Omental fat pad (tissue), 4 donors: ENCODE results near the gene LDLRAD3. TPM values are rescaled to one million over a fixed set of nuclear protein-coding genes. Genes with fewer than 3 reads are reported as not detected.

ENCODE experiments used
- ATAC-seq: fragments of 150-250 bp; one replicate; pipeline ENCODE4 v1.9.1; 2016; ENCODE audit warnings: mild to moderate bottlenecking, moderate library complexity; ENCODE audit not compliant: low FRiP score
- DNase-seq: peaks from one replicate; pipeline ENCODE4 v3.0.0-alpha.2; 2019; ENCODE audit warnings: low spot score
- CTCF ChIP-seq, 3 donors: fragments of 450-650 bp; IDR thresholded peaks; one replicate each; pipeline ENCODE4 v1.5.1; 2016 to 2017; ENCODE audit warnings: antibody characterized with exemption in 3 of 3, mild to moderate bottlenecking in 3 of 3, moderate library complexity in 2 of 3
- total RNA-seq, 4 donors: library from RNA; depleted of rRNA; stranded (reverse); fragments of >200 nt; gene quantifications; one replicate each; pipeline ENCODE4 v1.1.0, GENCODE V29; 2016

The LDLRAD3 gene
- total RNA-seq, 4 donors from 2014 or later: 15.6 to 70.2 (median 25.7) TPM

- no peak for DNase-seq
- no peak for TF ChIP-seq CTCF (IDR thresholded peaks at IDR 0.05)
Measured at GRCh38 chr11:36240801-36241200, 296.9 kb downstream of the LDLRAD3 start.

GRCh38 chr11:36241497-36241896, 297.6 kb downstream of the LDLRAD3 start:
- DNase-seq (no peak), ATAC-seq (no peak)
- TF ChIP-seq CTCF (IDR thresholded peaks at IDR 0.05): no peak

More at GRCh38 chr11:36240801-36241200, 296.9 kb downstream of the LDLRAD3 start:
- ATAC-seq: no peak

GRCh38 chr11:36243641-36244040, 299.8 kb downstream of the LDLRAD3 start:
- TF ChIP-seq CTCF (IDR thresholded peaks at IDR 0.05): no peak
- ATAC-seq: peak; percentile 28
- DNase-seq: no peak

- no peak for TF ChIP-seq CTCF (IDR thresholded peaks at IDR 0.05)
- DNase-seq: no peak
- no peak for ATAC-seq
Measured at GRCh38 chr11:36247493-36247892, 303.6 kb downstream of the LDLRAD3 start.

GRCh38 chr11:36248436-36248835, 304.6 kb downstream of the LDLRAD3 start:
- ATAC-seq (no peak), DNase-seq (no peak)
- TF ChIP-seq CTCF (IDR thresholded peaks at IDR 0.05): no peak

GRCh38 chr11:36249246-36249645, 305.4 kb downstream of the LDLRAD3 start:
- no peak for TF ChIP-seq CTCF (IDR thresholded peaks at IDR 0.05)
- ATAC-seq (no peak), DNase-seq (no peak)

GRCh38 chr11:36251823-36252222, 308.0 kb downstream of the LDLRAD3 start:
- no peak for TF ChIP-seq CTCF (IDR thresholded peaks at IDR 0.05)
- no peak for ATAC-seq
- no peak for DNase-seq
